HG03442 (cell line): Measurements from ENCODE around the gene SPRED2.
A peak's percentile ranks its signal among the peaks of the same experiment; 100 is the strongest.

ENCODE experiments used
- ATAC-seq: cut with Tn5 transposase; IDR thresholded peaks from one replicate; pipeline ENCODE4 v1.9.1; 2021; ENCODE audit warnings: mild to moderate bottlenecking, moderate library complexity; ENCODE audit not compliant: unreplicated experiment

The SPRED2 gene

DNA sequence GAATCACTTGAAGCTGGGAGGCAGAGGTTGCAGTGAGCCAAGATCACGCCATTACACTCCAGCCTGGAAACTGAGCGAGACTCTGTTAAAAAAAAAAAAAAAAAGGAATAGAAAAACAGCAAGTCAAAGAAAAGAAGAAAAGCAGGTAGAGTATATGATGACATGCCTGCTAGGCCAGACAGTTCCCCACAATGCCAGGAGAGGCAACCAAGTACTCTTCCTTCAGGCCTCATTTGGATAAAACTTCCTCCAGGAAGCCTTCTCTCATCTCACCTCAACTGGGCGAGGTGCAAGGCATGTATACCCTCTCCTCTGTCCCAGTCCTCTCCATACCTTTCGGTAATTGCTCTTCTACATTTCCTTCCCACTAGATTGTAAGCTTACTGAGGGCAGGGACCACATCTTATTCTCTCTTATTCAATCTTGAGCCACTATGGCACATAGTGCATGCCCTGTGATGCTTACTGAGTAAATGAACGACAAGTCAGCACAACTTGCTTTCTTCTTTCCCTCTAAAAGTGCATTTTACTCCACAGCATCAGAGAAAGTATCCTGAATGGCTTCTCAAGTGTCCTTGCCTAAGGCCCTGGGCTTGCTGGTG lies 10.1 kb upstream of the SPRED2 start:
- ATAC-seq = no peak

DNA sequence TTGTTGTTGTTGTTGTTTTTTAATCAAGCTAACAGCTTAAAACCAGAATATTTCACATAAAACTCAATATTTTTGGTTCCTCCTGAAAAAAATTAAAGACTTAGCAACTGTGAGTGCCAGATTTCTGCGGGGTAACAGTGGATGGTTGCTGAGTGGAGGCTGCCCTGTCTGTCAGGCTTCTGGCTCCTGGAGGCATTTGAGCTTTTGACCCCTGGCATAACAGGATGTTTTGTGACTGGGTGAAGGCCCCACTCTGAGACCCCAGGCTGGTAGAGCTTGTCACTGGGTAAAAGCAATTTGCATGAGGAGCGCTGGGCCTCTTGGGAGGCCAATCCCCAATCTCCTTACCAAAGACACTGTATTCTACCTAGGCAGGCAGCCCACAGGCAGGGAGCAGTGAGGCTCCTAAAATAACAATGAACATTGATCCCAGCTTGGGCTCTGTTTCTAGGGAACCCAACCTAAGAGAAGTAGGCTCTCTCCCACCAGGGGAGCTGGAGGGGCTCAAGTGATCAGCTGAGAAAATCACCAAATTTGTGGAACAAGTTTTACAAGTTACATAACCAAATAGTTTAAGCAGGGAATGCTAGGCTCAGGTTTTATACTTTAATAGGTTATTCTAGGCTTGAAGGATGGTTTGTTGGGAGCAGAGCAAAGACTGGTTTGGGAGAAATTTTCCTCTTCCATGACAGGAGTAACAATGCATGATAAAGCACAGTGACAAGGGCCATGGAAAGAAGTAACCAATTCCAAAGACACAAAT lies 5.9 kb upstream of the SPRED2 start:
- no peak for ATAC-seq

DNA sequence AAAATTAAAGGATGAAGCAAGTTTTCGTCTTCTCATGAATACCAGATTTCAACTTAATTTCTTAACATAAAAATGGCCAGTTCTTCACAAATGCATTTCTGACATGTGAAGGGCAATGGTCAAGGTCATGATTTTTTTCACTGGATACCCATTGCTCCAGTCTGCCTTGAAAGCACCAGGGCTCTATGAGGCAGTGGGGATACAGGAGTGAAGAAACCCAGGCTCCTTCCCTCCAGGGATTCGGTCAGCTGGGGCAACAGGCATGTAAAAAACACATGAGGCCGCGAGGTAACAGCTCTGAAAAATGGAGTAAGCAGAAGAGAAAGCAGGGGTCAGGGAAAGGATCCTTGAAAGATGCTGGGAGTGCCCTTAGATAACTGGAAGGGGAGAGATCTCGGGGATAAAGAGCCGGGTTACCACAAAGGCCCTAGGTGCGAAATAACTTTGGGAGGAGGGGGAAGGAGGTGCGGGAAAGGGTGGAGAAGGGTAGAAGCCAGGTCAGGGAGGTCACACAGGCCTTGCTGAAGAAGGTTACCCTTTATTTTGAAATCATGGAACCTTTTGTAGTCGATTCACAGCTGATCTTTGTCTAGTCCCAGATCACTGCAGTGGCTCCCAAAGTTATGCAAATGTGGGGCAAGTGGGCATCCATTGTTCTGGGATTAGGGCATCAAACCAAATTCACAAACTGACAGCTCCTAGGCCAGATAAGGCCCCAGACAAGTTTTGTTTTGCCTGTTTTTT lies 5.2 kb upstream of the SPRED2 start:
- no peak for ATAC-seq

DNA sequence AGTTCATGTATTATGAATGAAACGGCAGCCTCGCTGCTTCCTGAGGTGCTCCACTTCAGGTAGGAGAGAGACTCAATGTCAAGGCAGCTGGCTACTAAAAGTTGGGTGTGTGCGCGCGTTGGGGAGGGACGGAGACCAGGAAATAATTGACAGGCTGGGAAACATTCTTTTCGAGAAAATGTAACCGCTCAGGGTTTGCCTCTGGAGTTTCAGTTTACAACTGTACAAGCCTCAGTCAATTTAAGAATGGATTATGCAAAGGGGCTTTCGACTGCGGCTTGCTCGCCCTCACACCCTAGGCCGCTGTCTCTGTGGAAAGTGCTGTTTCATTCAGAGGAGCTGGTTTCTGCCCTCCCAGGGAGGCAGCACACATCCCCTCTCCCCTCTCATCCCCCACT lies 4.4 kb upstream of the SPRED2 start:
- peak; percentile 59 for ATAC-seq

DNA sequence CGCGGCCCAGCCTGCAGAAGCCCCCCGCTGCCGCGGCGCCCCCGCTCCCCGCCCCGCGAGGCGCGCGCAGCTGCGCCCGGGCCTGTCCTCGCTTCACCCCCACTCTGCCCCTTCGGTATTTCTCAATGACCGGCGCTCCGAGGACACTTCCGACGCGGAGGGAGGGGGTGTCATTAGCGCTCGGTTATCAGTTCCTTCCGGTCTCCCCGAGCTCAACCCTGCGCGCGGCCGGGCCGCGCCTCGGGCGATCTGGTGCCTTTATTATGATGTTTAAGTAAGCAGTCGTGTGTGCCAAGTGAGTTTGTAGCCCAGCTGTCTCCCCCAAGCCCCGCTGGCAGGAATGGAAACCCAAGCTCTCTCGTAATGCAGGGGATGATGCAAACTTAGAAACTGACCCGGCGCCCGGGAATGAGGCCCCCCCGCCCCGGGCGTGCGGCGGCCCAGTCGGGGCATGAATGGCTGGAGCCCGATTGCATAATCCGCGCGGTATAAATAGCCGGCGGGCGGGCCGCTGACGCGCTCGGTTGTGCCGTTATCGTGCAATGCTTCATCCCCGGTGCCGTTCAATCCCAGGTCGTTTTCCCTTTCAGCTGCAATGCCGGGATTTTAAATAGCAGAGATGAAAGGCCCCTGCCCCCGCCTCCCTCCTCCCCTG lies 3.9 kb upstream of the SPRED2 start:
- ATAC-seq = peak; percentile 25

DNA sequence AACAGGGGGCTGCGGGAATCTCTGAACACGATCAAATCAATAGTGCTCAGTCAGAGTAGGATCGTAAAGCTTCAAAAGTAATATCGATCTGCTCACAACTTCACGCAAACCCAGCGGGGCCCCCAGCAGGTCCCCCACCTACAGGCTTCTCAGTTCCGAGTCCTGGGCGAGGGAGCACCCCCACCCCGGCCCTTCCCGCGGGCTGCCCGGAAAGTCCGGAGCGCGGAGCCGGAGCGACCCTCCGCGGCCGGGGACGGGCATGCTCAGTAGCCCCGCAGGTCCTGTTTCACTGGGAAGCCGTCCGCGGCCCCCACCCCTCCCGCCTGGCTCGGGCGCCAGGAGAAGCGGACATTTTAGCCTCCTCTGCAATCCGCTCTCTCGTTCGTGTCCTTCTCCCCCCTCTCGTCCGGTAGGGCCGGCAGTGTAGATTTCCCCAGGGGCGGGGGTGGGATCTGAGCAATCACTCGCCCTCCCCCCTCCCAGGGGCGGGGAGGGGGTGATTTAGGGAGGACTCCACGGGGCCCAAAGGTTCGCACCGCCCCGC lies 3.3 kb upstream of the SPRED2 start:
- peak; percentile 20 for ATAC-seq

DNA sequence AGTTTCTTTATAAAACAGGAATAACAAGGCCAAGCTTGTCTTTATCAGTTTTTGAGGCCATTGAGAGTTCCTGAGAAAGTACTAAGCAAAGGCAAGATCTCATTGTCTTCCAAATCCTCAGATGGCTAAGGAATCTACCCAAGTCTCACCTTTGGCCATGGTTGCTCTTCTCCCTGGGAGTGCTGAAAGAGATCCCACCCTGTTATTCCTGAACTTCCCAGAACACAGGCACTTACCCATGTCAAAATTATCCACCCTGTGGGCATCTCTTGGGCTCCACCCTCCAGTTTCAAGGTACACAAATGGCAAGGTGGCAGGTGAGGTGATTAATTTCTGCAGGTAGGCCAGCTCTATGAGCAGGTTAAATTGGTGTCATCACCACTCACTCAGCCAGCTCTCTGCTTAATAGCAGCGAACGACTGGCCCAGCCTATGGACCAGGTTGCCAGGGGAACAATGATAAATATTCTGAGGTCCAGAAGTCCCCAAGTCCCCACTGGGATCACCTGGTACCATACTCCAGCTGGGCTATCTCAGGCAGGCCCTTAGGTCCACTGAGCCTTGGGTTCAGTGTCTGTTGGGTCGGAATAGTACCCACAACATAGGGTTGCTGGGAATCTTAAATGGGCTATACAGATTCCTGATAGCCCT lies 2.3 kb upstream of the SPRED2 start:
- ATAC-seq = no peak

DNA sequence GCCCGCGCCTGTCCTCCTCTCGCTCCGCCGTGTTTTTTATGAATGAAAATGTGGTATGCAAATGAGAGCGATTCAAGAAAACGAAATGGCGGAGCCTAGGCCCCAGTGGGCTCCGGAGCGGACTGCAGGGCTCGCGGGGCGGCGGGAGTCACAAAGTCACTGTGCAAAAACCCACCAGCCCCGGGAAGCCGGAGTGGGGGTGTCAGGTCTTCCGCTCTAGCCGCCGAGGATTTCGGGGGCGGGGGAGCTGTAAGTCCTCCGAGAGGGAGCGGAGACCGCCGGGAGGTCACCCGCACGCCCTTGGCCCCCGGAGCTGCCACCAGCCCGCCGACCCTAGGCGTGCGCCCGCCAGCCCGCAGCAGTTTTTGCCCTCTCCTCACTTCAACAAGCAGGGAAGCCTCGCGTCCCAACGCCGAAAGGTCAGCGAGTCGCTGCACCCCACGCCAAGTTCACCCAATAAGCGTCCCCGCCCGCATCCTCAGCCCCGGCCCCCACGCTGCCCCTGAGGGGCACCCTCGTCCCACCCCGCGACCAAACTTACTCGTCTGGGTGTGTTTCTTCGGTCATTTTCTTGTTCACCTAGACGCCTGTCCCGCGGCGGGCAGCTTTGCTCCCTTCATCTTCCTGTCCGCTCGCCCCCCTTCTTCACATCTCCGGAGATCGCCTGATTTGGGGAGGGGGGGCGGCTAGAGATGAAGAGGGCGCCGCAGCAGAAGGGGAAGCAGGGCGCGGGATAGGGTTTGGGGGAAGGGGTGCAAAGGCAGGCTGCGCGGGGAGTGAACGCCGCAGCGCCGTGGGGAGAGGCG lies 775 bp downstream of the SPRED2 start:
- peak; percentile 24 for ATAC-seq

DNA sequence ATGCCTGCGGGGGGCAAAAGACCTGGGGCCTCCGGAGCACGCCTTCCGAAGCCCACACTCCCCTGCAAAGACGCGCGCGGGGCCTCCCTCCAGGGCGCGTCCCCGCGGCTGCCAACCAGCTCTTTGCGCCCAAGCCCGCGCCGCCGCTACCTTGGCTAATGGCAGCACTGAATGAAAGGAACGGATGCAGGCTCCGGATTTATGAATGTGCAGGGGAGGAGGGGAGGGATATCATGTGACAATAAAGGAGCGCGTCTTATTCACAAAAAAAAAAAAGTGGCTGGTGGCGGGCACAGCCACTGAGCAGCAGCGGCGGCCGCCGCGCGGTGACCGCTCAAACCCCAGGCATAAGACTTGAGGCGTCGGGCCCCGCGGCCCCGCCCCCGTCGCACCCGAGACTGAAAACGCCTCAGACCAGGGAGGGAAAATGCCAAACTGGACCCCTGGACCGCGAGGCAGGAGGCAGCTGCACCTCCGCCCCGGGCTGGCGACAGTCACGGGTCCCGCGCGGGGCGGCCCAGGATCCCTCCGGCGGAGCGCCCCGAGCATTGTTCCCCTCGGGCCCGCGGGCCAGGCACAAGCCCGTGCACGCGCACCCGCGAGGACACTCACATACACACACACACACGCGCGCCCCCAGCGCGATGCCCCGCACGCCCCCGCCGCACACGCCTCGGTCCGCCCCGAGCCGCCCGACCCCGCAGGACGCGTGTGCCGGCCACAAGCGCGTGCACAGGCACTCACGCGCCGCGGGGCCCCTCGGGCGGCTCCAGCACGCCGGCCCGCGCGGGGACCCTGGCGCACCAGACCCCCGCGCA lies 1.6 kb downstream of the SPRED2 start:
- peak; percentile 19 for ATAC-seq

DNA sequence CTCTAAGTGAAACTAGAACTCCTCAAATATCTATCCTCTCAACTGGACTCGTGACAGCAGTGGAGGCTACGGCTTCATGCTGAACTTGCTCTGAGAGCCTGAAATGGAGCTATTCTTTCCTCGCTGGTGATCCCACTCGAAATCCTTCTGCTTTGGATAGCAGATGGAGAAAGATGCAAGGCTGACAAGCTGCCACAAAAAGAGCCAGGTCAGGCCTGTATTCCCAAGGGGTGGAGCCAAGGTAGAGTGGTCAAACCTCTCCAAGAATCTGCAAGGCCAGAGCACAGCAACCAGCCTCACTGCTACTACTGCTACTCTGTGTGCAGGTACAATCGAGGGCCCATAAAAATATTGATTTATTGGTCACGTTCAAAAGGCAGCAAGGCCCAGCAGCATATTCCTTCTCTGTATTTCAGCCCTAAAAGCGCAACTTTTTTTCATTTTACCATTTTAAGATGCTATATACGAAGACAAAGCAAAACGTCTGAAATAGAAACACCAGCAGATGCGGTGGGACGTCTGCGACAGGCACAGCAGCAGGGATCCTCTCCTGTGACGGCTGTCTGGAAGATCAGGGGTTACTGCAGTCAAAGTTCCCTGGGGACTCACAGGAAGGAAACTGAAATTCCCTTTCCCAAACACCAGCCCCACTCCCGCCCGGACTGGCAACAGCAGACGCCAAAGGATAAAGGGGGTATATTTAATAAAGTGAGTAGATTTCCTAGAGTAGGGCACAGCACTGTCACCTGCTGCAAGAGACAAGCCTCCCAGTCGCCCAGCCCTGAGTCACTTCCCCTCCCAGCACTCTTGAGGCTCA lies 2.4 kb downstream of the SPRED2 start:
- no peak for ATAC-seq

DNA sequence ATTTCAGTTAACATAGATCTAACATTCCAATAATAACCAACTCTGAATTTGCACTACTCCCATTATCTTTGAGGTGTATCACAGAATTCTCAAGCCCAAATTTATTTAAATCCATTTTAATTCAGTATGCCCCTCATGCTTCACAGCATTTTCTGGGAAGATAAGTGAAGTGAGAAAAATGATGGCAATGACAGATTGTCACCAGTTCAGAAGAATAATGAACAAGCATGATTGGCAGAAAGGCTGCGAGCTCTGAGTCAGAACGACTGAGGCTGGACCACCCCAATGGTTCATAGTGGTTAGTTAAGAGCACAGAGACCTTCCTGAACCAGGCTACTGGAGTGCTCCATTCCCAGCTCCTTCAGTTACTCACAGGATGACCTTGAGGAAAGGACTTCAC lies 4.9 kb downstream of the SPRED2 start:
- ATAC-seq = no peak

DNA sequence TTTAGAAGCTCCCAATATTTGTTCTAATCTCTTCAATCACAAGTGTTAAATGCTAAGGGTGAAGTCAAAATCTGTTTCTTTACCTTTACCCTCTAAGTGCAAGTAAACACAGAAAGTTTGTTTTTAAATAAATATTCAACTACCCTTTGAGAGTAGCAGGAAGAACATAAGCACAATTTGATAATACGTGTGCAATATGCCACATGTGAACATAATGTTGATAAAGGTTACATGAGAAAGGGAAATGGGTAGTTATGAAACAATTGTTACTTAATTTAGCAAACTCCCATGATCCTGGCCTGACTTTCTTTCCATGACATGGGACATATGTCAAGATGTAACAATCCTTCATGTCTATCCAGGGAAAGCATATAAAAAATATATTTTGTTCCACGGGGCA lies 7.1 kb downstream of the SPRED2 start:
- ATAC-seq = no peak

DNA sequence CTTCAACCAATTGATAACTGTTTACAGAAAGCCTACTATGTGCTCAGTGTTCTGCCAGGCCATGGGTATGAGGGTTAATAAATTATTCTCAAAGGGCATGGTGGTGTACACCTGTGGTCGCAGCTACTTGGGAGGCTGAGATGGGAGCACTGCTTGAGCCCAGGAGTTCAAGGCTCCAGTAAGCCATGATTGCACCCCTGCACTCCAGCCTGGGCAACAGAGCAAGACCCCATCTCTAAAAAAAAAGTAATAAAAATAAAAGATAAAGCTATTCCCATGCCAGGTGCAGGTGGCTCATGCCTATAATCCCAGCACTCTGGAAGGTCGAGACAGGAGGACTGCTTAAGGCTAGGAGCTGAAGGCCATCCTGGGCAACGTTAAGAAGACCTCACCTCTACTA lies 8.0 kb downstream of the SPRED2 start:
- ATAC-seq = no peak

DNA sequence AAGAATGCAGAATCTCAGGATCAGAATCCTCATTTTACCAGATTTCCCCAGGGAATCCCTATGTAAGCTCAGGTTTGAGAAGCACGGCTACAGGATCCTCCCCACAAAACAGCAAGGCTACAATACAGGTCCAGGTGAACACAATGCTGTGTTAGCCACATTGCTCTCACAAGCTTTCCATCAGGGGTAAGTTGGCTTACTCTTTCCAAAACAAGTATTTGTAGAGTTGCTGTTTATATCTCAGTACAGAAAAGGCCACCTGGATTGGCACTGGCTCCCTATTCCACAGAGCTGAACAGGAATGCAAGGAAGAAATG lies 11.0 kb downstream of the SPRED2 start:
- ATAC-seq = no peak

DNA sequence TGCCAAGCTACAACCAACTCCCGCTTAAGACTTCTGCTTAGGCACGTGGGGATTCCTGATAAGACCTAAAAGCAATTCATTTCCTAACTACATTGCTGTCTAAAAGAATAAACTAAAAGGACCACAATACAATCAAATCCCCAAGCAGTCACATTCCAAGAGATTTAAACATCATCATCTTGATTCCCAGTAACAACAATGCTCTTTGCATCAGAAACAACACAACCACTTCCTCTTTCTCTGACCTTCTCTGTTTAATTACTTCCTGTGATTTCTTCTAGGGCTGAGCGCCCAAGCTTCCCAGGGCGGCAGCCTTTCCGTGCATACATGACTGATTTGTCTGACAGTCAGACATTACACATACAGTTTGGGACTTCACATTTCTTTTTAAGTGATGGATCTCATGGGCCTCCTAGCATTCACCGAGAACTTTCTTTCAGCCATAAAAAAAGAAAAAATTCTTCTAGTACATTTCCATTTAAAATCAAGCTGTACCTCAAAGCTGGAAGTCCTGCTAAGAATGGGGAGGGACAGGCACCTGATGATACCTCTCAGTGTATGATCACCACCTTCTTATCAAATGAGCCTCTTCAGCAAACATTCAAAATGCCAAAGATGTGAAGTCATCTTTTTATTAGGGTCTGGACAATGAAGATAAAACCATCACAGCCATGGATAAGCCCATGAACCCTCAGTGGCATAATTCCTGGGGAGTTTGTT lies 11.5 kb downstream of the SPRED2 start:
- ATAC-seq = peak; percentile 74

DNA sequence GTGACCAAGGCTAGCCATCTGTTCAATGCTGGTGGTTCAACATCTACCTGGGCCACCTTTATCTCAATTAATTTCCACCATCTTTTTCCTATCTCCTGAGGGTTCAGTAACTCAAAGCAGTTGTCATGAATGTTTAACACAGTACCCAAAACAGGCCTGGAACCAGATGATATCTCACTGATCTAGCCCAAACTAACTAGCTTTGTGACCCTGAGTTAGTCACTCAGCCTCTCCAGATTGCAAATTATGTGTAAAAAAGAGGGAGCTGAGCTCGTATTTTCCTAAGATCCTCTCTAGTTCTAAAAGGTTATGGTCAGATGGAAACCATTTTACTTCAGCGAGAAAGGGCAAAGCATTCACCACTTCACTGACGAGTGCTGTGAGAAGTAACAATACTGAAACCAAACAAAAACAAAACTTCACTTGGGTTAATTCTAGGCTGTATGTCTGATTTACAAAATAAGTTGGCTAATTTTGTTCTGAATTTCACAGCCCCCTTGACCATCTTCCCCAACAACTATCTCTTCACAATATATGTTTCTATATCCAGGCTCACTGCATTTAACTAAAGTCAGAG lies 14.8 kb downstream of the SPRED2 start:
- peak; percentile 44 for ATAC-seq

DNA sequence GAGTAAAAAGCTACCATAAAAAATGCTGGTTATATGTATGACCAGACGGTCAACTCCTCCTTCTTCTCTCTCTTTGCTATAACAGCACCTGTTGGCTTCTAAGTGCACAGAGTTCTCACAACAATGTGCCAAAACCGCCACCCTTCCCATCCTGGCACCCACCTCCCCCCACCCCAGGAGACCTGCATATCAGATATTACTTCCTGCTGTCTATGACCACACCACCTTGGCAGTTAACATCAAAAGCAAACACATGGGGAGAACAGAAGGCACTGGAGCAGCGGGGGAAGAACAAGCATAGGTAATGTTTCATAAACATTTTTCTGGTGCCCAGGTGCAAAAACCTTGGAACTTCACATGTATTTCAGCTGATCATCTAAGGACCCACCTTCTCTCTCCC lies 15.5 kb downstream of the SPRED2 start:
- no peak for ATAC-seq
